ENCODE data around the gene HOXB6. TPM values are rescaled to one million over a fixed set of nuclear protein-coding genes. Genes with fewer than 3 reads are reported as not detected.

Gene HOXB6
- total RNA-seq, 1 experiment from 2014 or later: 196 TPM

DNA sequence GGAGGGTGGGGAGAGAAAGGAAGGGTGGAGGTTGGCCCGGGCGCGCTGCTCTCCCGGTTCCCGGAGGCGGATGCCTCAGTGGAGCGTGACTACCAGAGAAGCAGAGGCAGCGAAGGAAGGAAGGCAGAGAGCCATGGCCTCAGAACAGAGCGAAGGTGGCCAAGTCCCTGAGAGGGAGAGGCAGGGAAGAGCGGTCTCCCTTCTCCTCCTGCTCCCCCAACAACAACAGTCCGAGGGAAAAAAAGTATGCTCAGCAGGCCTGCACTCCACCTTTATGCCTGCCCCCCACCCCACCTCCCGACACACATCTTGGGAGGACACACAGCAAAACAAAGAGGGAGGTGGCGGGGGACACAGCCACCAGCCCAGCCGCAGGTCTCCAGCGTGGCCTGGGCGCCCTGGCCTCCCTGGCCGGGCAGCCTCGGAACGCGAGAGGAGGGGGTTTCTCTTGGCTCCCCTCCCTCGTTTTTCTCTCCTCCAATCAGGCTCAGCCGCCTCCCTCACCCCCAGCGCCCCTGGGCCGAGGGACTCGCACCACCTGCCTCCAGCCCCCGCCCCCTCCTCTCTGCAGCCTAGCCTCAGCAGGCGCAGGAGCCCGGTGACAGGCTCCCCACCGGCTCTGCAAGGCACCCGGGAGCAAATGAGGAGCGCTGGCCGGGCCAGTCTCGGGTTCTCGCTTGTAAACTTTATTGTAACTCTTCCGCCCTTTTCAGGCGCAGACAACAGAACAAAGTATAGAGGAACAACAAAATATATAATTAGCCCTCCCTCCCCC, 7.1 kb upstream of the HOXB6 start:
- Histone ChIP-seq H3K36me3 (ENCODE audit: control insufficient read depth, insufficient read depth, low read length) (peaks cover 2% of the 10 kb centered on the region), H3K4me3 (ENCODE audit: low read depth in 2 of 2, low read length in 2 of 2) (peak overlapping the region; percentile 68 to 71), H3K27me3 (ENCODE audit: control insufficient read depth, insufficient read depth, low read length) (no peaks in the 10 kb centered on the region), H3K4me1 (ENCODE audit: control insufficient read depth, insufficient read depth, low read length) (peaks cover 52% of the 10 kb centered on the region), H3K9me3 (ENCODE audit: control insufficient read depth, insufficient read depth, low read depth, low read length) (no peaks in the 10 kb centered on the region), H3K27ac (ENCODE audit: low read length) (peak overlapping the region; percentile 99)
- intact Hi-C loops (cut with micrococcal nuclease; ENCODE audit: unreplicated experiment): loop anchor here (10.0 kb wide), 1 partner anchor 587 kb away; no protein-coding TSS in a partner anchor
- no peak for DNase-seq (ENCODE audit: low read depth, low spot score)
- ATAC-seq: peak; percentile 56
- CTCF ChIA-PET: no interaction called here
- POLR2A ChIA-PET: interaction anchor here (1.1 kb wide), 1 partner anchor 22 kb away, joined by 3 read pairs; no protein-coding TSS in a partner anchor
- TF ChIP-seq TCF7L2 (IDR thresholded peaks at IDR 0.05; ENCODE audit: low read depth, low read length) (no peak), SIN3A (IDR thresholded peaks at IDR 0.05; ENCODE audit: borderline replicate concordance, insufficient read depth, low read depth, low read length) (peak; percentile 90), CTCF (IDR thresholded peaks at IDR 0.05) (no peak), POLR2AphosphoS5 (IDR thresholded peaks at IDR 0.05; ENCODE audit: low read depth, low read length) (peak; percentile 98)
- TF ChIP-seq, protein P1, sequence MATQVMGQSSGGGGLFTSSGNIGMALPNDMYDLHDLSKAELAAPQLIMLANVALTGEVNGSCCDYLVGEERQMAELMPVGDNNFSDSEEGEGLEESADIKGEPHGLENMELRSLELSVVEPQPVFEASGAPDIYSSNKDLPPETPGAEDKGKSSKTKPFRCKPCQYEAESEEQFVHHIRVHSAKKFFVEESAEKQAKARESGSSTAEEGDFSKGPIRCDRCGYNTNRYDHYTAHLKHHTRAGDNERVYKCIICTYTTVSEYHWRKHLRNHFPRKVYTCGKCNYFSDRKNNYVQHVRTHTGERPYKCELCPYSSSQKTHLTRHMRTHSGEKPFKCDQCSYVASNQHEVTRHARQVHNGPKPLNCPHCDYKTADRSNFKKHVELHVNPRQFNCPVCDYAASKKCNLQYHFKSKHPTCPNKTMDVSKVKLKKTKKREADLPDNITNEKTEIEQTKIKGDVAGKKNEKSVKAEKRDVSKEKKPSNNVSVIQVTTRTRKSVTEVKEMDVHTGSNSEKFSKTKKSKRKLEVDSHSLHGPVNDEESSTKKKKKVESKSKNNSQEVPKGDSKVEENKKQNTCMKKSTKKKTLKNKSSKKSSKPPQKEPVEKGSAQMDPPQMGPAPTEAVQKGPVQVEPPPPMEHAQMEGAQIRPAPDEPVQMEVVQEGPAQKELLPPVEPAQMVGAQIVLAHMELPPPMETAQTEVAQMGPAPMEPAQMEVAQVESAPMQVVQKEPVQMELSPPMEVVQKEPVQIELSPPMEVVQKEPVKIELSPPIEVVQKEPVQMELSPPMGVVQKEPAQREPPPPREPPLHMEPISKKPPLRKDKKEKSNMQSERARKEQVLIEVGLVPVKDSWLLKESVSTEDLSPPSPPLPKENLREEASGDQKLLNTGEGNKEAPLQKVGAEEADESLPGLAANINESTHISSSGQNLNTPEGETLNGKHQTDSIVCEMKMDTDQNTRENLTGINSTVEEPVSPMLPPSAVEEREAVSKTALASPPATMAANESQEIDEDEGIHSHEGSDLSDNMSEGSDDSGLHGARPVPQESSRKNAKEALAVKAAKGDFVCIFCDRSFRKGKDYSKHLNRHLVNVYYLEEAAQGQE (IDR thresholded peaks at IDR 0.05; ENCODE audit: insufficient read depth in 1 of 2, low read depth in 2 of 2, low read length in 1 of 2): no peak
- in situ Hi-C loops (cut with HindIII; ENCODE audit: low pct_unique_long_range_greater_than_20kb, low sequenced_read_pairs): no loop called here
- no TSS peak for BruUV-seq (replicated peaks)

DNA sequence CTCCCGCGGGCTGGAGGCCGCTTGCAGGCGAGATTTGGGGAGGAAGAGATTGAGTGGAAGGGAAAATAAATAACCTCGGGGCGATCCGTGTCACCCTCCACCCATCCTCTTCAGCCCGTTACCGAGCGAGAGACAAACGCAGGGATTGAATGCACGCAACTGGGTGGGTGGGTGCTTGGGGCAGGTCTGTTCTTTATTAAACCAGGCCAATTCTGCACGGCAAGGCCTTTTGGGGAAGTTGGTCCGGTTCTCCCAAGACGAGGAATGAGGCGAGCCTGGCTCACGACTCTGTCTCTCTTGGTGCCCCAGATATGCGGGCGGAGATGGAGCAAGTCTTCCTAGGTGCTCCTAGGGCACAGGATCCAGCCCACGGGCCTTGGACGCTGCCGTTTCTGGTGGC, 6.4 kb upstream of the HOXB6 start:
- TF ChIP-seq CTCF (IDR thresholded peaks at IDR 0.05): no peak
- no peak for TF ChIP-seq POLR2AphosphoS5 (IDR thresholded peaks at IDR 0.05; ENCODE audit: low read depth, low read length)
- TF ChIP-seq, protein P1 (IDR thresholded peaks at IDR 0.05; ENCODE audit: insufficient read depth in 1 of 2, low read depth in 2 of 2, low read length in 1 of 2): no peak
- no peak for TF ChIP-seq TCF7L2 (IDR thresholded peaks at IDR 0.05; ENCODE audit: low read depth, low read length)
- TF ChIP-seq SIN3A (IDR thresholded peaks at IDR 0.05; ENCODE audit: borderline replicate concordance, insufficient read depth, low read depth, low read length): peak; percentile 55; the same call in 1 of the 2 replicates
- intact Hi-C loops (cut with micrococcal nuclease; ENCODE audit: unreplicated experiment) (loop anchor here (10.0 kb wide), 1 partner anchor 586 kb away; no protein-coding TSS in a partner anchor), in situ Hi-C loops (cut with HindIII; ENCODE audit: low pct_unique_long_range_greater_than_20kb, low sequenced_read_pairs) (no loop called here)
- no TSS peak for BruUV-seq (replicated peaks)
- Histone ChIP-seq H3K36me3 (ENCODE audit: control insufficient read depth, insufficient read depth, low read length) (peaks cover 2% of the 10 kb centered on the region), H3K27ac (ENCODE audit: low read length) (peak overlapping the region; percentile 99), H3K27me3 (ENCODE audit: control insufficient read depth, insufficient read depth, low read length) (no peaks in the 10 kb centered on the region), H3K4me1 (ENCODE audit: control insufficient read depth, insufficient read depth, low read length) (peaks cover 52% of the 10 kb centered on the region), H3K9me3 (ENCODE audit: control insufficient read depth, insufficient read depth, low read depth, low read length) (no peaks in the 10 kb centered on the region), H3K4me3 (ENCODE audit: low read depth in 2 of 2, low read length in 2 of 2) (peak overlapping the region; percentile 68 to 71)
- ChIA-PET CTCF (no interaction called here), POLR2A (no interaction called here)
- DNase-seq (ENCODE audit: low read depth, low spot score) (no peak), ATAC-seq (no peak)
